HepG2 (cell line): Measurements from ENCODE around the gene TRPT1. TPM values are rescaled to one million over a fixed set of nuclear protein-coding genes. Genes with fewer than 3 reads are reported as not detected.

ENCODE experiments used
- HDAC1 ChIP-seq: sonication (generic); formaldehyde crosslinking; IDR thresholded peaks from 2 replicates; pipeline ENCODE4 v1.5.1; 2020; ENCODE audit warnings: mild to moderate bottlenecking, missing genetic modification reagents
- HNF4G ChIP-seq, 2 experiments: sonication (generic) in 1 of 2; formaldehyde crosslinking in 1 of 2; IDR thresholded peaks; 2 replicates each; pipeline versions ENCODE4 v1.4.0 to v1.6.1; 2011 to 2020; ENCODE audit warnings: borderline replicate concordance in 2 of 2, low read depth in 2 of 2, mild to moderate bottlenecking in 2 of 2, low read length in 1 of 2, missing genetic modification reagents in 1 of 2, moderate library complexity in 1 of 2
- HNRNPLL ChIP-seq: fragments of 200-400 bp; formaldehyde crosslinking; IDR thresholded peaks from 2 replicates; pipeline ENCODE4 v1.6.1; 2017; ENCODE audit warnings: mild to moderate bottlenecking, low read depth, low read length; ENCODE audit not compliant: poor library complexity, severe bottlenecking
- HOXA9 ChIP-seq: sonication (generic); formaldehyde crosslinking; IDR thresholded peaks from 2 replicates; pipeline ENCODE4 v1.8.1; 2022; ENCODE audit warnings: missing genetic modification reagents, mild to moderate bottlenecking, moderate library complexity, borderline replicate concordance
- KDM1A ChIP-seq: IDR thresholded peaks from 2 replicates; pipeline ENCODE4 v1.6.1; 2016; ENCODE audit warnings: missing compliant biosample characterization
- KDM6A ChIP-seq: IDR thresholded peaks from 2 replicates; pipeline ENCODE4 v1.6.1; 2016; ENCODE audit warnings: low read depth
- MAF1 ChIP-seq: sonication (generic); formaldehyde crosslinking; IDR thresholded peaks from 2 replicates; pipeline ENCODE4 v1.5.0; 2020; ENCODE audit warnings: missing genetic modification reagents, borderline replicate concordance
- MEF2D ChIP-seq: sonication (generic); formaldehyde crosslinking; IDR thresholded peaks from 2 replicates; pipeline ENCODE4 v1.5.1; 2020; ENCODE audit warnings: mild to moderate bottlenecking, missing genetic modification reagents
- PITX1 ChIP-seq: sonication (generic); formaldehyde crosslinking; IDR thresholded peaks from 2 replicates; pipeline ENCODE4 v1.5.1; 2020; ENCODE audit warnings: mild to moderate bottlenecking, missing genetic modification reagents
- SALL2 ChIP-seq: sonication (generic); formaldehyde crosslinking; IDR thresholded peaks from 2 replicates; pipeline ENCODE4 v1.8.1; 2023; ENCODE audit warnings: mild to moderate bottlenecking, missing genetic modification reagents, inconsistent platforms
- ZFY ChIP-seq: sonication (generic); formaldehyde crosslinking; IDR thresholded peaks from 2 replicates; pipeline ENCODE4 v1.4.0; 2020; ENCODE audit warnings: missing genetic modification reagents
- ZKSCAN1 ChIP-seq: fragments of 150-350 bp; IDR thresholded peaks from 2 replicates; pipeline ENCODE4 v1.6.1; 2014; ENCODE audit warnings: low read length
- ZNF136 ChIP-seq: sonication (generic); formaldehyde crosslinking; IDR thresholded peaks from 2 replicates; pipeline ENCODE4 v1.8.1; 2022; ENCODE audit warnings: low read depth, mild to moderate bottlenecking, moderate library complexity, missing genetic modification reagents
- ZNF33A ChIP-seq: sonication (generic); formaldehyde crosslinking; IDR thresholded peaks from 2 replicates; pipeline ENCODE4 v1.5.1; 2020; ENCODE audit warnings: missing genetic modification reagents, mild to moderate bottlenecking, moderate library complexity, borderline replicate concordance
- ZNF687 ChIP-seq: sonication (generic); formaldehyde crosslinking; IDR thresholded peaks from 2 replicates; pipeline ENCODE4 v1.5.1; 2020; ENCODE audit warnings: mild to moderate bottlenecking, missing genetic modification reagents, moderate library complexity
- polyA plus RNA-seq, 8 experiments: library from polyadenylated mRNA; depleted of rRNA in 3 of 8; stranded (reverse) in 7 of 8; unstranded in 1 of 8; fragments of >200 nt; fragmentation: Illumina TruSeq in 4 of 8; extraction: Trizol in 4 of 8; gene quantifications; 2 replicates each; pipeline versions ENCODE4 v1.2.1 to v1.2.3, GENCODE V29; 2011 to 2016; ENCODE audit warnings: low read depth in 4 of 8, missing spikeins in 1 of 8, mixed read lengths in 1 of 8; ENCODE audit not compliant: insufficient read depth in 1 of 8
- total RNA-seq, 5 experiments: library from RNA; depleted of rRNA; stranded (reverse); fragments of >200 nt; fragmentation: Illumina TruSeq; extraction: Trizol; gene quantifications; 2 replicates each; pipeline ENCODE4 v1.2.3, GENCODE V29; 2016; ENCODE audit warnings: low read depth in 1 of 5
- TF ChIP-seq, protein P1 (sequence below): sonication (generic); formaldehyde crosslinking; conservative IDR thresholded peaks from 2 replicates; pipeline ENCODE4 v1.4.0; 2020; ENCODE audit warnings: mild to moderate bottlenecking, missing genetic modification reagents, moderate library complexity
- TF ChIP-seq, protein P2 (sequence below): sonication (generic); formaldehyde crosslinking; IDR thresholded peaks from 2 replicates; pipeline ENCODE4 v1.4.0; 2020; ENCODE audit warnings: missing genetic modification reagents

Gene TRPT1
- total and polyA plus RNA-seq, 2 of the 13 experiments (the other 11 are each of a cell fraction or from before 2014, with no cell fraction given): 24.8 to 40.7 TPM

- TF ChIP-seq ZNF687 (CRISPR knock-in tag): peak; percentile 58
- TF ChIP-seq, protein P1, sequence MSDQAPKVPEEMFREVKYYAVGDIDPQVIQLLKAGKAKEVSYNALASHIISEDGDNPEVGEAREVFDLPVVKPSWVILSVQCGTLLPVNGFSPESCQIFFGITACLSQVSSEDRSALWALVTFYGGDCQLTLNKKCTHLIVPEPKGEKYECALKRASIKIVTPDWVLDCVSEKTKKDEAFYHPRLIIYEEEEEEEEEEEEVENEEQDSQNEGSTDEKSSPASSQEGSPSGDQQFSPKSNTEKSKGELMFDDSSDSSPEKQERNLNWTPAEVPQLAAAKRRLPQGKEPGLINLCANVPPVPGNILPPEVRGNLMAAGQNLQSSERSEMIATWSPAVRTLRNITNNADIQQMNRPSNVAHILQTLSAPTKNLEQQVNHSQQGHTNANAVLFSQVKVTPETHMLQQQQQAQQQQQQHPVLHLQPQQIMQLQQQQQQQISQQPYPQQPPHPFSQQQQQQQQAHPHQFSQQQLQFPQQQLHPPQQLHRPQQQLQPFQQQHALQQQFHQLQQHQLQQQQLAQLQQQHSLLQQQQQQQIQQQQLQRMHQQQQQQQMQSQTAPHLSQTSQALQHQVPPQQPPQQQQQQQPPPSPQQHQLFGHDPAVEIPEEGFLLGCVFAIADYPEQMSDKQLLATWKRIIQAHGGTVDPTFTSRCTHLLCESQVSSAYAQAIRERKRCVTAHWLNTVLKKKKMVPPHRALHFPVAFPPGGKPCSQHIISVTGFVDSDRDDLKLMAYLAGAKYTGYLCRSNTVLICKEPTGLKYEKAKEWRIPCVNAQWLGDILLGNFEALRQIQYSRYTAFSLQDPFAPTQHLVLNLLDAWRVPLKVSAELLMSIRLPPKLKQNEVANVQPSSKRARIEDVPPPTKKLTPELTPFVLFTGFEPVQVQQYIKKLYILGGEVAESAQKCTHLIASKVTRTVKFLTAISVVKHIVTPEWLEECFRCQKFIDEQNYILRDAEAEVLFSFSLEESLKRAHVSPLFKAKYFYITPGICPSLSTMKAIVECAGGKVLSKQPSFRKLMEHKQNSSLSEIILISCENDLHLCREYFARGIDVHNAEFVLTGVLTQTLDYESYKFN: 0 out of 2 replicates have a peak, but pooled peaks have one; percentile 10
- 0 out of 2 replicates have a peak, but pooled peaks have one; percentile 17 for TF ChIP-seq SALL2 (CRISPR knock-in tag)
- no peak for TF ChIP-seq KDM1A (CRISPR knock-in tag)
- TF ChIP-seq HOXA9 (CRISPR knock-in tag): no peak
- TF ChIP-seq HNRNPLL: peak; percentile 19
- TF ChIP-seq MAF1: no peak
- TF ChIP-seq, protein P2, sequence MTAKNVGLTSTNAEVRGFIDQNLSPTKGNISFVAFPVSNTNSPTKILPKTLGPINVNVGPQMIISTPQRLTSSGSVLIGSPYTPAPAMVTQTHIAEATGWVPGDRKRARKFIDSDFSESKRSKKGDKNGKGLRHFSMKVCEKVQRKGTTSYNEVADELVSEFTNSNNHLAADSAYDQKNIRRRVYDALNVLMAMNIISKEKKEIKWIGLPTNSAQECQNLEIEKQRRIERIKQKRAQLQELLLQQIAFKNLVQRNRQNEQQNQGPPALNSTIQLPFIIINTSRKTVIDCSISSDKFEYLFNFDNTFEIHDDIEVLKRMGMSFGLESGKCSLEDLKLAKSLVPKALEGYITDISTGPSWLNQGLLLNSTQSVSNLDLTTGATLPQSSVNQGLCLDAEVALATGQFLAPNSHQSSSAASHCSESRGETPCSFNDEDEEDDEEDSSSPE (CRISPR knock-in tag): no peak
- TF ChIP-seq MEF2D (CRISPR knock-in tag): 0 out of 2 replicates have a peak, but pooled peaks have one; percentile 48
- TF ChIP-seq ZFY (CRISPR knock-in tag): peak; percentile 9; the same call in 1 of the 2 replicates
- TF ChIP-seq ZNF136: 0 out of 2 replicates have a peak, but pooled peaks have one; percentile 31
- TF ChIP-seq HNF4G (IDR thresholded peaks at IDR 0.05; ENCODE audit: borderline replicate concordance, low read depth, low read length): no peak
- no peak for TF ChIP-seq HNF4G (CRISPR knock-in tag; IDR thresholded peaks at IDR 0.05; ENCODE audit: borderline replicate concordance, low read depth)
- no peak for TF ChIP-seq KDM6A (CRISPR knock-in tag)
- no peak for TF ChIP-seq ZKSCAN1
- peak; percentile 27; the same call in 1 of the 2 replicates for TF ChIP-seq HDAC1 (CRISPR knock-in tag)
- peak; percentile 24; the same call in 1 of the 2 replicates for TF ChIP-seq PITX1 (CRISPR knock-in tag)
- no peak for TF ChIP-seq ZNF33A (CRISPR knock-in tag)
These were observed 8.1 kb upstream of the TRPT1 start, which contains the start of gene VEGFB (continued) for GRCh38 chr11:64233913-64234586.
